Smooth muscle cell (in vitro differentiated cells): ENCODE measurements around the gene B9D1. TPM values are rescaled to one million over a fixed set of nuclear protein-coding genes. Genes with fewer than 3 reads are reported as not detected.

Experiments used
- DNase-seq: peaks from one replicate; lab custom pipeline; 2025; ENCODE audit not compliant: unreplicated experiment; lab: John Stamatoyannopoulos, UW
- H2AFZ ChIP-seq: fragments of 200-600 bp; sonication (generic); 2 replicates; pipeline ENCODE4 v1.6.0; 2016; ENCODE audit warnings: antibody characterized with exemption, low read depth, mild to moderate bottlenecking
- H3F3A ChIP-seq: fragments of 200-600 bp; sonication (generic); 2 replicates; pipeline ENCODE4 v1.6.0; 2017; ENCODE audit warnings: antibody characterized with exemption, low read depth
- H3K27ac ChIP-seq: fragments of 200-600 bp; sonication (generic); 2 replicates; pipeline ENCODE4 v1.5.1; 2016; ENCODE audit warnings: low read depth, mild to moderate bottlenecking
- H3K27me3 ChIP-seq: fragments of 200-600 bp; sonication (generic); 2 replicates; pipeline ENCODE4 v1.6.1; 2016; ENCODE audit warnings: low read depth, mild to moderate bottlenecking
- H3K36me3 ChIP-seq: fragments of 200-600 bp; sonication (generic); 2 replicates; pipeline ENCODE4 v1.5.1; 2016; ENCODE audit warnings: low read depth
- H3K4me1 ChIP-seq: fragments of 200-600 bp; sonication (generic); 2 replicates; pipeline ENCODE4 v1.5.1; 2016; ENCODE audit warnings: low read depth
- H3K4me2 ChIP-seq: fragments of 200-600 bp; sonication (generic); 2 replicates; pipeline ENCODE4 v1.6.0; 2016; ENCODE audit warnings: mild to moderate bottlenecking
- H3K4me3 ChIP-seq: fragments of 200-600 bp; sonication (generic); 2 replicates; pipeline ENCODE4 v1.5.1; 2016; ENCODE audit warnings: mild to moderate bottlenecking
- H3K79me2 ChIP-seq: fragments of 200-600 bp; sonication (generic); 2 replicates; pipeline ENCODE4 v1.6.0; 2016; ENCODE audit warnings: low read depth, mild to moderate bottlenecking
- H3K9ac ChIP-seq: fragments of 200-600 bp; sonication (generic); 2 replicates; pipeline ENCODE4 v1.6.0; 2016; ENCODE audit warnings: low read depth
- H3K9me3 ChIP-seq: fragments of 200-600 bp; sonication (generic); replicated peaks from 2 replicates; pipeline ENCODE4 v1.5.1; 2016; ENCODE audit warnings: low read depth
- H4K20me1 ChIP-seq: fragments of 200-600 bp; sonication (generic); 2 replicates; pipeline ENCODE4 v1.6.0; 2016; ENCODE audit warnings: low read depth
- WGBS: methylation state at CpG from one replicate; pipeline ENCODE4 v1.1.7; 2016; ENCODE audit warnings: low lambda C conversion rate; 5-methylcytosine and 5-hydroxymethylcytosine counted together
- polyA plus RNA-seq: library from polyadenylated mRNA; unstranded; fragments of >200 nt; fragmentation: Nextera tagmentation; extraction: Ambion mirVana; gene quantifications from 2 replicates; pipeline ENCODE4 v1.2.1, GENCODE V29; 2016
- total RNA-seq: library from RNA; depleted of rRNA; stranded (reverse); fragments of >200 nt; gene quantifications from 2 replicates; pipeline ENCODE4 v1.2.3, GENCODE V29; 2014
- TF ChIP-seq, protein P1 (sequence below): fragments of 200-600 bp; sonication (generic); IDR thresholded peaks from 2 replicates; pipeline ENCODE4 v1.5.1; 2017; ENCODE audit warnings: borderline replicate concordance, mild to moderate bottlenecking, antibody characterized with exemption; ENCODE audit not compliant: insufficient read depth, poor library complexity, severe bottlenecking

B9D1 gene
- total and polyA plus RNA-seq, 2 experiments from 2014 or later, result 21.9 to 45.5 TPM

GRCh38 chr17:19377602-19378415, 15.3 kb upstream of the B9D1 start:
- H4K20me1 ChIP-seq, result peaks cover 34% of the 10 kb centered on the region
- H3K79me2 ChIP-seq, result peaks cover 24% of the 10 kb centered on the region
- no peaks in the 10 kb centered on the region for H3K36me3 ChIP-seq
- WGBS, result under 1% methylated on average over 67 of the region's 67 CpGs
- DNase-seq, result peak; percentile 99
- H3K27me3 ChIP-seq, result no peaks in the 10 kb centered on the region
- H3K4me3 ChIP-seq, result peak overlapping the region; percentile 71
- peaks cover 8% of the 10 kb centered on the region for H3K4me1 ChIP-seq
- H2AFZ ChIP-seq, result peak overlapping the region; percentile 75
- peak overlapping the region; percentile 79 for H3K27ac ChIP-seq
- peak overlapping the region; percentile 71 for H3K9ac ChIP-seq
- H3F3A ChIP-seq, result peaks cover 26% of the 10 kb centered on the region
- TF ChIP-seq, protein P1, sequence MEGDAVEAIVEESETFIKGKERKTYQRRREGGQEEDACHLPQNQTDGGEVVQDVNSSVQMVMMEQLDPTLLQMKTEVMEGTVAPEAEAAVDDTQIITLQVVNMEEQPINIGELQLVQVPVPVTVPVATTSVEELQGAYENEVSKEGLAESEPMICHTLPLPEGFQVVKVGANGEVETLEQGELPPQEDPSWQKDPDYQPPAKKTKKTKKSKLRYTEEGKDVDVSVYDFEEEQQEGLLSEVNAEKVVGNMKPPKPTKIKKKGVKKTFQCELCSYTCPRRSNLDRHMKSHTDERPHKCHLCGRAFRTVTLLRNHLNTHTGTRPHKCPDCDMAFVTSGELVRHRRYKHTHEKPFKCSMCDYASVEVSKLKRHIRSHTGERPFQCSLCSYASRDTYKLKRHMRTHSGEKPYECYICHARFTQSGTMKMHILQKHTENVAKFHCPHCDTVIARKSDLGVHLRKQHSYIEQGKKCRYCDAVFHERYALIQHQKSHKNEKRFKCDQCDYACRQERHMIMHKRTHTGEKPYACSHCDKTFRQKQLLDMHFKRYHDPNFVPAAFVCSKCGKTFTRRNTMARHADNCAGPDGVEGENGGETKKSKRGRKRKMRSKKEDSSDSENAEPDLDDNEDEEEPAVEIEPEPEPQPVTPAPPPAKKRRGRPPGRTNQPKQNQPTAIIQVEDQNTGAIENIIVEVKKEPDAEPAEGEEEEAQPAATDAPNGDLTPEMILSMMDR, result no peak
- peak overlapping the region; percentile 98 for H3K4me2 ChIP-seq
- no peaks in the 10 kb centered on the region for H3K9me3 ChIP-seq

GRCh38 chr17:19376811-19377210, 14.3 kb upstream of the B9D1 start:
- Histone ChIP-seq H3F3A (peaks cover 21% of the 10 kb centered on the region), H3K27ac (peak overlapping the region; percentile 79), H3K4me2 (peak overlapping the region; percentile 98), H3K4me1 (peaks cover 8% of the 10 kb centered on the region), H2AFZ (peak overlapping the region; percentile 75), H3K9me3 (no peaks in the 10 kb centered on the region), H4K20me1 (peaks cover 25% of the 10 kb centered on the region), H3K9ac (peak overlapping the region; percentile 71), H3K27me3 (no peaks in the 10 kb centered on the region), H3K4me3 (peak overlapping the region; percentile 71), H3K36me3 (no peaks in the 10 kb centered on the region), H3K79me2 (peaks cover 24% of the 10 kb centered on the region)
- no peak for DNase-seq
- 79% methylated on average over 2 of the region's 2 CpGs for WGBS
- TF ChIP-seq, protein P1, result no peak

DNA sequence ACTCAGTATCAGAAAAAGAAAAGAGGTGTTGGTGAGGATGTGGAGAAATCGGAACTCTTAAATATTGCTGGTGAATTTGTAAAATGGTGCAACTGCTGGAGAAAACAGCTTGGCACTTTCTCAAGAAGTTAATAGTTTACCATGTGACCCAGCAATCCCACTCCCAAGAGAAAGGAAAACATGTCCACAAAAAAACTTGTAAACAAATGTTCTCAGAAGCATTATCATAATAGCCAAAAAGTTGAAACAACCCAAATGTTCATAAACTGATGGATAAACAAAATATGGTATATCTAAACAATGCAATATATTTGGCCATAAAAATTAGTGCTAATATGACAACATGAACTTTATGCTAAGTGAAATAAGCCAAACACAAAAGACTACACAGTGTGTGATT, 13.2 kb upstream of the B9D1 start:
- WGBS, result 100% methylated on average over 1 of the region's 1 CpG
- no peak overlapping the region for H3K4me2 ChIP-seq
- DNase-seq, result no peak
- H3K79me2 ChIP-seq, result peaks cover 23% of the 10 kb centered on the region
- H3K9ac ChIP-seq, result no peak overlapping the region
- H3K9me3 ChIP-seq, result no peaks in the 10 kb centered on the region
- TF ChIP-seq, protein P1, result no peak
- peaks cover 21% of the 10 kb centered on the region for H3F3A ChIP-seq
- H3K36me3 ChIP-seq, result no peaks in the 10 kb centered on the region
- H2AFZ ChIP-seq, result no peak overlapping the region
- H3K27ac ChIP-seq, result no peak overlapping the region
- H3K27me3 ChIP-seq, result no peaks in the 10 kb centered on the region
- peaks cover 8% of the 10 kb centered on the region for H3K4me1 ChIP-seq
- no peak overlapping the region for H3K4me3 ChIP-seq
- H4K20me1 ChIP-seq, result peaks cover 15% of the 10 kb centered on the region
